Measurements from ENCODE around the gene ATP9A. TPM values are rescaled to one million over a fixed set of nuclear protein-coding genes. Genes with fewer than 3 reads are reported as not detected.

The ATP9A gene
- polyA plus RNA-seq, 1 donor from 2014 or later: 56.1 TPM

GRCh38 chr20:51560042-51560441 is 208.1 kb downstream of the ATP9A start:
- H3F3A ChIP-seq (ENCODE audit: insufficient read depth, low read length, poor library complexity, severe bottlenecking): no peaks in the 10 kb centered on the region
- no peak overlapping the region for H3K9ac ChIP-seq (ENCODE audit: low read length)
- no peak overlapping the region for H3K4me3 ChIP-seq (ENCODE audit: low read length)
- H3K36me3 ChIP-seq (ENCODE audit: insufficient read depth, low read length): no peaks in the 10 kb centered on the region
- H3K27ac ChIP-seq (ENCODE audit: low read length): no peak overlapping the region
- no peaks in the 10 kb centered on the region for H4K20me1 ChIP-seq (ENCODE audit: insufficient read depth)
- H2AFZ ChIP-seq (ENCODE audit: low read depth, low read length): no peak overlapping the region
- TF ChIP-seq POLR2AphosphoS5 (IDR thresholded peaks at IDR 0.05) (no peak), RAD21 (conservative IDR thresholded peaks at IDR 0.05) (no peak), EZH2 (IDR thresholded peaks at IDR 0.05; ENCODE audit: borderline replicate concordance, insufficient read depth, low read length, poor library complexity, severe bottlenecking) (no peak), EP300 (conservative IDR thresholded peaks at IDR 0.05; ENCODE audit: poor library complexity, severe bottlenecking) (no peak), MXI1 (conservative IDR thresholded peaks at IDR 0.05; ENCODE audit: poor library complexity, severe bottlenecking) (no peak), SMC3 (conservative IDR thresholded peaks at IDR 0.05; ENCODE audit: poor library complexity) (no peak), REST (IDR thresholded peaks at IDR 0.05; ENCODE audit: borderline replicate concordance) (no peak), CTCF (IDR thresholded peaks at IDR 0.05; ENCODE audit: poor library complexity, severe bottlenecking) (no peak)
- peaks cover 45% of the 10 kb centered on the region for H3K27me3 ChIP-seq (ENCODE audit: insufficient read depth, low read depth, low read length)
- H3K9me2 ChIP-seq (ENCODE audit: insufficient read depth, low read length): no peaks in the 10 kb centered on the region
- no peaks in the 10 kb centered on the region for H3K9me3 ChIP-seq (ENCODE audit: low read length)
- no peaks in the 10 kb centered on the region for H3K79me2 ChIP-seq (replicated peaks; ENCODE audit: insufficient read depth, low read length)
- no peak overlapping the region for H3K4me2 ChIP-seq (ENCODE audit: low read length)

- no peaks in the 10 kb centered on the region for H3K36me3 ChIP-seq (ENCODE audit: insufficient read depth, low read length)
- no peak overlapping the region for H3K27ac ChIP-seq (ENCODE audit: low read length)
- H4K20me1 ChIP-seq (ENCODE audit: insufficient read depth): no peaks in the 10 kb centered on the region
- no peak overlapping the region for H2AFZ ChIP-seq (ENCODE audit: low read depth, low read length)
- H3K27me3 ChIP-seq (ENCODE audit: insufficient read depth, low read depth, low read length): peaks cover 4% of the 10 kb centered on the region
- no peaks in the 10 kb centered on the region for H3F3A ChIP-seq (ENCODE audit: insufficient read depth, low read length, poor library complexity, severe bottlenecking)
- TF ChIP-seq EP300 (conservative IDR thresholded peaks at IDR 0.05; ENCODE audit: poor library complexity, severe bottlenecking) (no peak), RAD21 (conservative IDR thresholded peaks at IDR 0.05) (no peak), TAF1 (IDR thresholded peaks at IDR 0.05; ENCODE audit: low read depth) (no peak), EZH2 (IDR thresholded peaks at IDR 0.05; ENCODE audit: borderline replicate concordance, insufficient read depth, low read length, poor library complexity, severe bottlenecking) (no peak), SMC3 (conservative IDR thresholded peaks at IDR 0.05; ENCODE audit: poor library complexity) (no peak), CTCF (IDR thresholded peaks at IDR 0.05; ENCODE audit: poor library complexity, severe bottlenecking) (no peak), MXI1 (conservative IDR thresholded peaks at IDR 0.05; ENCODE audit: poor library complexity, severe bottlenecking) (no peak), REST (IDR thresholded peaks at IDR 0.05; ENCODE audit: borderline replicate concordance) (no peak), POLR2AphosphoS5 (IDR thresholded peaks at IDR 0.05) (no peak)
- H3K4me2 ChIP-seq (ENCODE audit: low read length): no peak overlapping the region
- no peaks in the 10 kb centered on the region for H3K9me3 ChIP-seq (ENCODE audit: low read length)
- no peaks in the 10 kb centered on the region for H3K9me2 ChIP-seq (ENCODE audit: insufficient read depth, low read length)
- no peak overlapping the region for H3K9ac ChIP-seq (ENCODE audit: low read length)
- H3K4me3 ChIP-seq (ENCODE audit: low read length): no peak overlapping the region
- no peaks in the 10 kb centered on the region for H3K79me2 ChIP-seq (replicated peaks; ENCODE audit: insufficient read depth, low read length)
These were observed 213.5 kb downstream of the ATP9A start for GRCh38 chr20:51554538-51555165.

All from neural cell (in vitro differentiated cells).